SK-N-SH treated with all-trans-retinoic acid at 6 μM for 48 hours (cell line): Measurements from ENCODE around the gene RNF144B.

ENCODE experiments used
- ATAC-seq: fragments of 200-7000 bp; cut with Tn5 transposase; 3 replicates; pipeline ENCODE4 v1.9.1; 2020; ENCODE audit warnings: mild to moderate bottlenecking, moderate library complexity
- ARNTL ChIP-seq: fragments of 450-650 bp; formaldehyde crosslinking; IDR thresholded peaks from 2 replicates; pipeline ENCODE4 v1.5.0; 2020; ENCODE audit warnings: low read depth, mild to moderate bottlenecking, moderate library complexity, borderline replicate concordance
- BACH2 ChIP-seq: fragments of 250-450 bp; sonication (Bioruptor Pico); IDR thresholded peaks from 2 replicates; pipeline ENCODE4 v1.9.0; 2021; ENCODE audit warnings: mild to moderate bottlenecking, borderline replicate concordance
- ESRRG ChIP-seq: fragments of 250-450 bp; sonication (Bioruptor Pico); IDR thresholded peaks from 2 replicates; pipeline ENCODE4 v1.6.1; 2021; ENCODE audit warnings: mild to moderate bottlenecking
- GLIS3 ChIP-seq: fragments of 250-450 bp; sonication (Bioruptor Pico); IDR thresholded peaks from 2 replicates; pipeline ENCODE4 v1.5.0; 2020; ENCODE audit warnings: mild to moderate bottlenecking, moderate library complexity
- ISL1 ChIP-seq: fragments of 250-450 bp; sonication (Bioruptor Pico); IDR thresholded peaks from 2 replicates; pipeline ENCODE4 v2.1.2; 2022; ENCODE audit warnings: mild to moderate bottlenecking, moderate library complexity
- OSR1 ChIP-seq: fragments of 250-450 bp; sonication (Bioruptor Pico); IDR thresholded peaks from 2 replicates; pipeline ENCODE4 v1.8.0; 2022; ENCODE audit warnings: moderate library complexity, mild to moderate bottlenecking, inconsistent platforms
- PPARA ChIP-seq: fragments of 250-450 bp; sonication (Bioruptor Pico); IDR thresholded peaks from 2 replicates; pipeline ENCODE4 v1.5.0; 2020; ENCODE audit warnings: mild to moderate bottlenecking, borderline replicate concordance
- SNAI2 ChIP-seq: fragments of 250-450 bp; sonication (Bioruptor Pico); IDR thresholded peaks from 2 replicates; pipeline ENCODE4 v1.5.0; 2020; ENCODE audit warnings: mild to moderate bottlenecking, moderate library complexity
- TCF4 ChIP-seq: fragments of 250-450 bp; sonication (Bioruptor Pico); IDR thresholded peaks from 2 replicates; pipeline ENCODE4 v1.8.0; 2021; ENCODE audit warnings: mild to moderate bottlenecking, moderate library complexity, borderline replicate concordance
- TOX ChIP-seq: fragments of 250-450 bp; sonication (Bioruptor Pico); IDR thresholded peaks from 2 replicates; pipeline ENCODE4 v1.8.0; 2021; ENCODE audit warnings: mild to moderate bottlenecking, moderate library complexity, borderline replicate concordance
- ZC3H10 ChIP-seq: fragments of 250-450 bp; sonication (Bioruptor Pico); IDR thresholded peaks from 2 replicates; pipeline ENCODE4 v1.5.1; 2021; ENCODE audit warnings: mild to moderate bottlenecking, moderate library complexity
- ZFP3 ChIP-seq: fragments of 250-450 bp; sonication (Bioruptor Pico); IDR thresholded peaks from 2 replicates; pipeline ENCODE4 v1.5.0; 2020; ENCODE audit warnings: mild to moderate bottlenecking, moderate library complexity
- ZFP30 ChIP-seq: fragments of 450-650 bp; formaldehyde crosslinking; IDR thresholded peaks from 2 replicates; pipeline ENCODE4 v1.5.0; 2022; ENCODE audit warnings: mild to moderate bottlenecking, moderate library complexity
- ZNF70 ChIP-seq: fragments of 450-650 bp; formaldehyde crosslinking; IDR thresholded peaks from 2 replicates; pipeline ENCODE4 v1.5.0; 2020; ENCODE audit warnings: mild to moderate bottlenecking, moderate library complexity
- ZNF8 ChIP-seq: fragments of 450-650 bp; formaldehyde crosslinking; IDR thresholded peaks from 2 replicates; pipeline ENCODE4 v1.5.0; 2020; ENCODE audit warnings: mild to moderate bottlenecking, moderate library complexity
- TF ChIP-seq, protein P1 (sequence below): fragments of 250-450 bp; sonication (Bioruptor Pico); IDR thresholded peaks from 2 replicates; pipeline ENCODE4 v1.8.0; 2020; ENCODE audit warnings: mild to moderate bottlenecking, moderate library complexity, borderline replicate concordance
- TF ChIP-seq, protein P2 (sequence below): fragments of 250-450 bp; sonication (Bioruptor Pico); IDR thresholded peaks from 2 replicates; pipeline ENCODE4 v1.8.0; 2021; ENCODE audit warnings: low read depth, mild to moderate bottlenecking, moderate library complexity, borderline replicate concordance
- TF ChIP-seq, protein P3 (sequence below): fragments of 250-450 bp; sonication (Bioruptor Pico); IDR thresholded peaks from 2 replicates; pipeline ENCODE4 v1.5.1; 2020; ENCODE audit warnings: low read depth, mild to moderate bottlenecking, moderate library complexity
- TF ChIP-seq, protein P4 (sequence below): fragments of 250-450 bp; sonication (Bioruptor Pico); IDR thresholded peaks from 2 replicates; pipeline ENCODE4 v1.5.1; 2021; ENCODE audit warnings: mild to moderate bottlenecking, moderate library complexity

The RNF144B gene

DNA sequence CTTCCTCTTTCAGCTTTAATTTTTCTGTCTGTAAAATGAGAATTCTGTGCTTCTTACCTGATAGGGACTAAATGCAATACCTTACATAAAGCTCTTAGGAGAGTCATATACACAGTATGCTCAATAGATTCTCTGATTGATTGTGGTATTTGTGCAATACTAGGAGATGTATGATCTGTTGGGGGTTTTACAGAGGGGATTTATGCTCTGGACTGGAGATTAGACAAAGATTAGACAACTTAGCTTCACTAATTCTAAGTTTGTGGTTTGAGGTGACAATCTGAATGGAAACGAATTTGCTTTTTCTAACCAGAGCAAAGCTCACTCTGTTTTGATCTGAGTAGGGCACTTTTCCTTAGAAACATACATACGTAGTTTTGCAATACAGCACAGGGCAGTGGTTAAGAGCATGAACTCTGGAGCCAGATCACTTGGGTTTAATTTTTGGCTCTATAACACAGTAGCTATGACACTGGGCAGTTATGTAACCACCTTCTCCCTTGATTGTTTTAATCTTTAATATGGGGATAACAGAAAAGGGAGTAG, 126.2 kb downstream of the RNF144B start:
- ATAC-seq, result no peak
- TF ChIP-seq TOX (CRISPR knock-in tag) (no peak), ESRRG (CRISPR knock-in tag) (no peak), PPARA (CRISPR knock-in tag) (no peak), SNAI2 (CRISPR knock-in tag) (no peak), ZFP30 (no peak), OSR1 (CRISPR knock-in tag) (no peak), ZNF70 (no peak), ARNTL (CRISPR knock-in tag) (no peak), TCF4 (no peak), ISL1 (CRISPR knock-in tag) (no peak), GLIS3 (CRISPR knock-in tag) (no peak), ZNF8 (no peak)
- TF ChIP-seq, protein P1, sequence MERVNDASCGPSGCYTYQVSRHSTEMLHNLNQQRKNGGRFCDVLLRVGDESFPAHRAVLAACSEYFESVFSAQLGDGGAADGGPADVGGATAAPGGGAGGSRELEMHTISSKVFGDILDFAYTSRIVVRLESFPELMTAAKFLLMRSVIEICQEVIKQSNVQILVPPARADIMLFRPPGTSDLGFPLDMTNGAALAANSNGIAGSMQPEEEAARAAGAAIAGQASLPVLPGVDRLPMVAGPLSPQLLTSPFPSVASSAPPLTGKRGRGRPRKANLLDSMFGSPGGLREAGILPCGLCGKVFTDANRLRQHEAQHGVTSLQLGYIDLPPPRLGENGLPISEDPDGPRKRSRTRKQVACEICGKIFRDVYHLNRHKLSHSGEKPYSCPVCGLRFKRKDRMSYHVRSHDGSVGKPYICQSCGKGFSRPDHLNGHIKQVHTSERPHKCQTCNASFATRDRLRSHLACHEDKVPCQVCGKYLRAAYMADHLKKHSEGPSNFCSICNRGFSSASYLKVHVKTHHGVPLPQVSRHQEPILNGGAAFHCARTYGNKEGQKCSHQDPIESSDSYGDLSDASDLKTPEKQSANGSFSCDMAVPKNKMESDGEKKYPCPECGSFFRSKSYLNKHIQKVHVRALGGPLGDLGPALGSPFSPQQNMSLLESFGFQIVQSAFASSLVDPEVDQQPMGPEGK, result no peak
- TF ChIP-seq, protein P2, sequence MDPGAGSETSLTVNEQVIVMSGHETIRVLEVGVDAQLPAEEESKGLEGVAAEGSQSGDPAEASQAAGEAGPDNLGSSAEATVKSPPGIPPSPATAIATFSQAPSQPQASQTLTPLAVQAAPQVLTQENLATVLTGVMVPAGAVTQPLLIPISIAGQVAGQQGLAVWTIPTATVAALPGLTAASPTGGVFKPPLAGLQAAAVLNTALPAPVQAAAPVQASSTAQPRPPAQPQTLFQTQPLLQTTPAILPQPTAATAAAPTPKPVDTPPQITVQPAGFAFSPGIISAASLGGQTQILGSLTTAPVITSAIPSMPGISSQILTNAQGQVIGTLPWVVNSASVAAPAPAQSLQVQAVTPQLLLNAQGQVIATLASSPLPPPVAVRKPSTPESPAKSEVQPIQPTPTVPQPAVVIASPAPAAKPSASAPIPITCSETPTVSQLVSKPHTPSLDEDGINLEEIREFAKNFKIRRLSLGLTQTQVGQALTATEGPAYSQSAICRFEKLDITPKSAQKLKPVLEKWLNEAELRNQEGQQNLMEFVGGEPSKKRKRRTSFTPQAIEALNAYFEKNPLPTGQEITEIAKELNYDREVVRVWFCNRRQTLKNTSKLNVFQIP, result no peak
- TF ChIP-seq, protein P3, sequence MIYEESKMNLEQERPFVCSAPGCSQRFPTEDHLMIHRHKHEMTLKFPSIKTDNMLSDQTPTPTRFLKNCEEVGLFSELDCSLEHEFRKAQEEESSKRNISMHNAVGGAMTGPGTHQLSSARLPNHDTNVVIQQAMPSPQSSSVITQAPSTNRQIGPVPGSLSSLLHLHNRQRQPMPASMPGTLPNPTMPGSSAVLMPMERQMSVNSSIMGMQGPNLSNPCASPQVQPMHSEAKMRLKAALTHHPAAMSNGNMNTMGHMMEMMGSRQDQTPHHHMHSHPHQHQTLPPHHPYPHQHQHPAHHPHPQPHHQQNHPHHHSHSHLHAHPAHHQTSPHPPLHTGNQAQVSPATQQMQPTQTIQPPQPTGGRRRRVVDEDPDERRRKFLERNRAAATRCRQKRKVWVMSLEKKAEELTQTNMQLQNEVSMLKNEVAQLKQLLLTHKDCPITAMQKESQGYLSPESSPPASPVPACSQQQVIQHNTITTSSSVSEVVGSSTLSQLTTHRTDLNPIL, result no peak

DNA sequence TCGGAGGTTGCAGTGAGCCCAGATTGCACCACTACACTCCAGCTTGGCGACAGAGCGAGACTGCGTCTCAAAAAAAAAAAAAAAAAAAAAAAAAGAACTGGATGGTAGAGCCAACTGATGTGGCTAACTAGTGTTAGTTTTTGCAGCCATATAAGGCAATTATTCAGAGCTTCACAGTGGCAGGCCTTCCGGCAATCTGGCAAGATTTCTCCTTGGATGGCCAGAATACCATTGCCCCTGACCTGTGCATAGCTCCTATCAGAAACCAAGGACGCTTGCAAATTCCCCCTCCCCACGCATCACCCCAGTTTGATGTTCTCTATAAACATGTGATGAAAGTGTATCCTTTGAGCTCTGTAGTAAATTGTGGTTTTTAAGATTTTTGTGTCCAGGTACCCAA, 127.0 kb downstream of the RNF144B start:
- no peak for ATAC-seq
- TF ChIP-seq, protein P4, sequence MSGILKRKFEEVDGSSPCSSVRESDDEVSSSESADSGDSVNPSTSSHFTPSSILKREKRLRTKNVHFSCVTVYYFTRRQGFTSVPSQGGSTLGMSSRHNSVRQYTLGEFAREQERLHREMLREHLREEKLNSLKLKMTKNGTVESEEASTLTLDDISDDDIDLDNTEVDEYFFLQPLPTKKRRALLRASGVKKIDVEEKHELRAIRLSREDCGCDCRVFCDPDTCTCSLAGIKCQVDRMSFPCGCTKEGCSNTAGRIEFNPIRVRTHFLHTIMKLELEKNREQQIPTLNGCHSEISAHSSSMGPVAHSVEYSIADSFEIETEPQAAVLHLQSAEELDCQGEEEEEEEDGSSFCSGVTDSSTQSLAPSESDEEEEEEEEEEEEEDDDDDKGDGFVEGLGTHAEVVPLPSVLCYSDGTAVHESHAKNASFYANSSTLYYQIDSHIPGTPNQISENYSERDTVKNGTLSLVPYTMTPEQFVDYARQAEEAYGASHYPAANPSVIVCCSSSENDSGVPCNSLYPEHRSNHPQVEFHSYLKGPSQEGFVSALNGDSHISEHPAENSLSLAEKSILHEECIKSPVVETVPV, result no peak
- TF ChIP-seq TOX (CRISPR knock-in tag), result no peak
- TF ChIP-seq BACH2 (CRISPR knock-in tag), result no peak
- TF ChIP-seq, protein P2, result no peak
- TF ChIP-seq ESRRG (CRISPR knock-in tag), result no peak
- TF ChIP-seq SNAI2 (CRISPR knock-in tag), result no peak
- no peak for TF ChIP-seq ZFP3 (CRISPR knock-in tag)
- TF ChIP-seq ARNTL (CRISPR knock-in tag), result no peak
- TF ChIP-seq OSR1 (CRISPR knock-in tag), result no peak
- TF ChIP-seq ZNF70, result no peak

DNA sequence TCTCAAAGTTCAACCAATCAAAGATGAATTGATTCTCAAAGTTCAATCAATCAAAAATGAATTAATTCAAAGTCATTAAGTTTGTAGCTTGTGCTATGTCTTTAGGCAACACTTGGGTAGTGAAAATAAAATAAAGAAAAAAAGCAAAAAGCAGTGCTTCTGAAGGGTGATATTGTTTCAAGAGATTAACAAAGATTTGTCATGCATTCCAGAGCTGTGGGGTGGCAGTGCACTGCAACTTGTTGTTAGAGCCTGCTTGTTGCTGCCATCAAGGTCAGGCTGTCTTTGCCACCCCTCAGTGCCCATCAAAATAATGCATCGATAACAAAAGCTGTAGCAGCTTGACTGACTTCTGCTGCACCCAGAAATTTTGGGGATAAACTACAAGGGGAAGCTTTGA, 128.6 kb downstream of the RNF144B start:
- TF ChIP-seq, protein P3, result no peak
- TF ChIP-seq ZC3H10 (CRISPR knock-in tag) (no peak), TCF4 (no peak), SNAI2 (CRISPR knock-in tag) (no peak)
- TF ChIP-seq, protein P1, result no peak
- TF ChIP-seq, all 23 proteins: peak for 0
- peak; percentile 54; the same call in 2 of the 3 replicates for ATAC-seq
